IMR-90 (cell line): Measurements from ENCODE around the gene FAS. TPM values are rescaled to one million over a fixed set of nuclear protein-coding genes. Genes with fewer than 3 reads are reported as not detected.

ENCODE experiments used
- ATAC-seq: fragments of 200-7000 bp; cut with Tn5 transposase; 2 replicates; pipeline ENCODE4 v1.9.1; 2020; ENCODE audit warnings: low read depth, mild to moderate bottlenecking, moderate library complexity
- BruUV-seq: library from RNA; stranded (reverse); fragments of 400-500 nt; replicated peaks from 2 replicates; lab custom pipeline; 2021; lab: Mats Ljungman, UMichigan
- CTCF ChIA-PET: fragments of 300-600 bp; formaldehyde crosslinking; extraction: SDS; loops from one replicate; lab custom pipeline; 2021; ENCODE audit warnings: antibody characterized with exemption; lab: Yijun Ruan, JAX
- POLR2A ChIA-PET: fragments of 300-600 bp; sonication (Branson Sonifier 250); formaldehyde crosslinking; loops from one replicate; lab custom pipeline; 2022; ENCODE audit warnings: antibody characterized with exemption; ENCODE audit not compliant: unreplicated experiment; lab: Charles Lee
- DNase-seq: peaks from one replicate; pipeline ENCODE4 v3.0.0; 2013
- H2AFZ ChIP-seq: replicated peaks from 2 replicates; pipeline ENCODE3; 2013; ENCODE audit warnings: low read length, mild to moderate bottlenecking; ENCODE audit not compliant: poor library complexity
- H2AK5ac ChIP-seq: 2 replicates; pipeline ENCODE4 v1.6.1; 2013; ENCODE audit warnings: low read depth, low read length, inconsistent platforms
- H2AK9ac ChIP-seq: replicated peaks from 2 replicates; pipeline ENCODE3; 2013; ENCODE audit warnings: mild to moderate bottlenecking, low read depth, low read length, moderate library complexity; ENCODE audit not compliant: poor library complexity
- H2BK120ac ChIP-seq: 2 replicates; pipeline ENCODE4 v1.6.1; 2013; ENCODE audit warnings: low read depth, low read length, inconsistent platforms
- H2BK15ac ChIP-seq: 3 replicates; pipeline ENCODE4 v1.6.1; 2013; ENCODE audit warnings: low read depth, low read length, inconsistent platforms
- H2BK20ac ChIP-seq: 2 replicates; pipeline ENCODE4 v1.6.1; 2013; ENCODE audit warnings: low read depth, mild to moderate bottlenecking, inconsistent platforms, low read length, moderate library complexity
- H2BK5ac ChIP-seq: 2 replicates; pipeline ENCODE4 v1.6.1; 2013; ENCODE audit warnings: mild to moderate bottlenecking, low read depth, low read length, inconsistent platforms; ENCODE audit not compliant: poor library complexity, severe bottlenecking
- H3K14ac ChIP-seq: replicated peaks from 2 replicates; pipeline ENCODE4 v1.6.1; 2013; ENCODE audit warnings: low read depth, low read length, inconsistent platforms
- H3K18ac ChIP-seq: 2 replicates; pipeline ENCODE4 v1.6.1; 2013; ENCODE audit warnings: low read depth, low read length, control low read depth
- H3K23ac ChIP-seq: 2 replicates; pipeline ENCODE4 v1.6.1; 2013; ENCODE audit warnings: low read depth, low read length, inconsistent platforms
- H3K27ac ChIP-seq: 2 replicates; pipeline ENCODE4 v1.5.1; 2013; ENCODE audit warnings: mild to moderate bottlenecking, control low read depth, low read length; ENCODE audit not compliant: insufficient read depth
- H3K27me3 ChIP-seq: 2 replicates; pipeline ENCODE4 v1.6.1; 2013; ENCODE audit warnings: low read length; ENCODE audit not compliant: control insufficient read depth, insufficient read depth
- H3K36me3 ChIP-seq: 2 replicates; pipeline ENCODE4 v1.6.1; 2013; ENCODE audit warnings: low read length, mixed read lengths; ENCODE audit not compliant: control insufficient read depth, insufficient read depth
- H3K4ac ChIP-seq: 2 replicates; pipeline ENCODE4 v1.6.1; 2013; ENCODE audit warnings: low read depth, low read length, inconsistent platforms
- H3K4me1 ChIP-seq: 2 replicates; pipeline ENCODE4 v1.6.1; 2013; ENCODE audit warnings: low read length, mixed read lengths; ENCODE audit not compliant: control insufficient read depth, insufficient read depth
- H3K4me2 ChIP-seq: 2 replicates; pipeline ENCODE4 v1.6.1; 2013; ENCODE audit warnings: low read depth, mild to moderate bottlenecking, control low read depth, low read length, moderate library complexity
- H3K4me3 ChIP-seq: 2 replicates; pipeline ENCODE4 v1.5.1; 2013; ENCODE audit warnings: low read depth, mild to moderate bottlenecking, control low read depth, low read length, moderate library complexity; ENCODE audit not compliant: insufficient read depth
- H3K56ac ChIP-seq: 2 replicates; pipeline ENCODE4 v1.6.1; 2013; ENCODE audit warnings: low read length, inconsistent platforms; ENCODE audit not compliant: insufficient read depth; ENCODE audit errors: extremely low read depth
- H3K79me1 ChIP-seq, 2 experiments: 2 replicates each; pipeline ENCODE4 v1.6.1; 2013; ENCODE audit warnings: low read length in 2 of 2, inconsistent platforms in 1 of 2, low read depth in 1 of 2
- H3K9ac ChIP-seq: 2 replicates; pipeline ENCODE4 v1.6.1; 2013; ENCODE audit warnings: low read depth, low read length, control low read depth
- H3K9me1 ChIP-seq: 2 replicates; pipeline ENCODE4 v1.6.1; 2013; ENCODE audit warnings: low read length, inconsistent platforms; ENCODE audit not compliant: insufficient read depth
- H3K9me3 ChIP-seq: 2 replicates; pipeline ENCODE4 v1.6.1; 2013; ENCODE audit warnings: low read length; ENCODE audit not compliant: control insufficient read depth, insufficient read depth
- H4K20me1 ChIP-seq: 2 replicates; pipeline ENCODE4 v1.6.1; 2013; ENCODE audit warnings: low read length, inconsistent platforms; ENCODE audit not compliant: insufficient read depth
- H4K5ac ChIP-seq: 2 replicates; pipeline ENCODE4 v1.6.1; 2013; ENCODE audit warnings: mild to moderate bottlenecking, low read depth, low read length, control low read depth
- H4K8ac ChIP-seq, 2 experiments: 2 replicates each; pipeline ENCODE4 v1.6.1; 2013; ENCODE audit warnings: low read depth in 2 of 2, low read length in 2 of 2, control low read depth in 1 of 2, inconsistent platforms in 1 of 2
- H4K91ac ChIP-seq: 2 replicates; pipeline ENCODE4 v1.6.1; 2013; ENCODE audit warnings: low read depth, low read length, inconsistent platforms; ENCODE audit not compliant: insufficient read depth
- BHLHE40 ChIP-seq: fragments of 150-350 bp; IDR thresholded peaks from 2 replicates; pipeline ENCODE4 v1.6.1; 2016; ENCODE audit warnings: mild to moderate bottlenecking, low read depth, low read length
- CEBPB ChIP-seq: IDR thresholded peaks from 2 replicates; pipeline ENCODE4 v1.6.1; 2012; ENCODE audit warnings: low read depth, low read length, improper control_type of control experiment
- CHD1 ChIP-seq: IDR thresholded peaks from 2 replicates; pipeline ENCODE4 v1.6.1; 2012; ENCODE audit warnings: low read depth, low read length, improper control_type of control experiment
- CTCF ChIP-seq: conservative IDR thresholded peaks from 2 replicates; pipeline ENCODE4 v1.5.1; 2012; ENCODE audit warnings: mild to moderate bottlenecking, low read depth, low read length, improper control_type of control experiment
- ELK1 ChIP-seq: fragments of 150-350 bp; IDR thresholded peaks from 2 replicates; pipeline ENCODE4 v1.6.1; 2016; ENCODE audit warnings: low read depth, mild to moderate bottlenecking, low read length, moderate library complexity, borderline replicate concordance
- FOS ChIP-seq: fragments of 150-350 bp; IDR thresholded peaks from 2 replicates; pipeline ENCODE4 v1.6.1; 2016; ENCODE audit warnings: low read depth, low read length
- MAFK ChIP-seq: IDR thresholded peaks from 2 replicates; pipeline ENCODE4 v1.6.1; 2012; ENCODE audit warnings: low read depth, low read length, improper control_type of control experiment
- MAZ ChIP-seq: IDR thresholded peaks from 2 replicates; pipeline ENCODE4 v1.6.1; 2012; ENCODE audit warnings: low read depth, mild to moderate bottlenecking, low read length, improper control_type of control experiment, moderate library complexity, borderline replicate concordance
- MXI1 ChIP-seq: IDR thresholded peaks from 2 replicates; pipeline ENCODE4 v1.6.1; 2012; ENCODE audit warnings: low read depth, mild to moderate bottlenecking, low read length, moderate library complexity, borderline replicate concordance
- NFE2L2 ChIP-seq: fragments of 150-350 bp; IDR thresholded peaks from 2 replicates; pipeline ENCODE4 v1.6.1; 2016; ENCODE audit warnings: low read depth, mild to moderate bottlenecking, low read length
- POLR2A ChIP-seq: IDR thresholded peaks from 2 replicates; pipeline ENCODE4 v1.6.1; 2012; ENCODE audit warnings: mild to moderate bottlenecking, low read depth, low read length
- RAD21 ChIP-seq: IDR thresholded peaks from 2 replicates; pipeline ENCODE4 v1.6.1; 2012; ENCODE audit warnings: low read length, improper control_type of control experiment
- RCOR1 ChIP-seq: IDR thresholded peaks from 2 replicates; pipeline ENCODE4 v1.6.1; 2012; ENCODE audit warnings: mild to moderate bottlenecking, low read length, improper control_type of control experiment; ENCODE audit not compliant: insufficient replicate concordance
- RFX5 ChIP-seq: IDR thresholded peaks from 2 replicates; pipeline ENCODE4 v1.8.0; 2012; ENCODE audit warnings: low read depth, mild to moderate bottlenecking, low read length, moderate library complexity
- SMC3 ChIP-seq: fragments of 150-350 bp; IDR thresholded peaks from 2 replicates; pipeline ENCODE4 v1.6.1; 2016; ENCODE audit warnings: low read depth, mild to moderate bottlenecking, antibody characterized with exemption, low read length, moderate library complexity
- USF2 ChIP-seq: fragments of 150-350 bp; IDR thresholded peaks from 2 replicates; pipeline ENCODE4 v1.6.1; 2017; ENCODE audit warnings: mild to moderate bottlenecking, antibody characterized with exemption, low read length, low read depth
- dilution Hi-C: fragments of 300-500 bp; cut with HindIII; formaldehyde crosslinking; loops from one replicate; pipeline ENCODE4 v1.14.3; 2018; ENCODE audit warnings: low sequenced_read_pairs; ENCODE audit not compliant: unreplicated experiment
- in situ Hi-C: fragments of 300-500 bp; cut with MboI; formaldehyde crosslinking; loops from 3 replicates; pipeline ENCODE4 v1.14.3; 2019; ENCODE audit warnings: low sequenced_read_pairs, inconsistent platforms, mixed read lengths
- intact Hi-C: fragments of 100-400 bp; cut with micrococcal nuclease; formaldehyde crosslinking; loops from 2 replicates; pipeline ENCODE4 v1.10.0; 2022
- polyA plus RNA-seq, 3 experiments: library from polyadenylated mRNA; depleted of rRNA; stranded (reverse); fragments of >200 nt; gene quantifications; 2 replicates each; pipeline ENCODE4 v1.2.3, GENCODE V29; 2012; ENCODE audit warnings: low replicate concordance in 1 of 3
- total RNA-seq: library from RNA; depleted of rRNA; stranded (reverse); fragments of >200 nt; gene quantifications from 2 replicates; pipeline ENCODE4 v1.2.3, GENCODE V29; 2012

FAS gene
- total and polyA plus RNA-seq, 2 of the 4 experiments (the other 2 are of a cell fraction), result 34.3 to 53.8 TPM

- CTCF ChIA-PET, result interaction anchor here (0.5 to 1.4 kb wide), 18 partner anchors 9 to 228 kb away, joined by 3 to 12 read pairs (median 4); no protein-coding TSS in a partner anchor
Observed at GRCh38 chr10:88987243-88987725, 3.3 kb upstream of the FAS start.

More at GRCh38 chr10:88987243-88987725, 3.3 kb upstream of the FAS start:
- intact Hi-C loops (loop anchor here (1.0 to 5.0 kb wide), 3 partner anchors 52 to 295 kb away; no protein-coding TSS in a partner anchor), dilution Hi-C loops (no loop called here), in situ Hi-C loops (no loop called here)
- Histone ChIP-seq H2AFZ (no peak overlapping the region), H3K79me1 (peaks cover 35 to 62% of the 10 kb centered on the region in 2 experiments), H3K4me2 (no peak overlapping the region), H3K56ac (no peak overlapping the region), H4K91ac (no peak overlapping the region), H3K27ac (no peak overlapping the region), H3K23ac (peak overlapping the region; percentile 66; the same call in 1 of the 2 replicates), H2BK15ac (no peak overlapping the region), H4K5ac (peak overlapping the region; percentile 13; the same call in 1 of the 2 replicates), H4K20me1 (no peaks in the 10 kb centered on the region; the same call in 1 of the 2 replicates), H3K36me3 (no peaks in the 10 kb centered on the region), H3K4me3 (no peak overlapping the region), H3K4me1 (peaks cover 8% of the 10 kb centered on the region), H3K9ac (no peak overlapping the region), H2AK9ac (no peak overlapping the region), H2BK20ac (no peak overlapping the region), H2AK5ac (0 out of 2 replicates have a peak overlapping the region, but pooled peaks have one; percentile 66), H4K8ac (peak overlapping the region in 1 of 2 experiments; percentile 41; a peak in 1 of 4 replicates), H3K27me3 (no peaks in the 10 kb centered on the region), H3K9me3 (no peaks in the 10 kb centered on the region), H3K18ac (no peak overlapping the region), H3K14ac (no peak overlapping the region), H3K9me1 (no peaks in the 10 kb centered on the region), H2BK5ac (no peak overlapping the region), H3K4ac (0 out of 2 replicates have a peak overlapping the region, but pooled peaks have one; percentile 24), H2BK120ac (no peak overlapping the region)
- TF ChIP-seq ELK1 (no peak), MAFK (no peak), CTCF (no peak), POLR2A (no peak), MXI1 (no peak), RAD21 (no peak), USF2 (no peak), FOS (no peak), MAZ (no peak), NFE2L2 (no peak), RCOR1 (no peak), CEBPB (no peak), CHD1 (no peak), SMC3 (no peak), RFX5 (no peak), BHLHE40 (no peak)
- DNase-seq (no peak), ATAC-seq (no peak)
- no TSS peak for BruUV-seq
- POLR2A ChIA-PET, result no interaction called here
